COR-L47 (cell line): Measurements from ENCODE around the gene AHNAK2.
A peak's percentile ranks its signal among the peaks of the same experiment; 100 is the strongest.
"Not testable (repeated sequence)": the region's sequence is repeated elsewhere in the genome, so short reads cannot be mapped to it uniquely, and the experiment has no call there.

Experiments
- DNase-seq: peaks from one replicate; lab custom pipeline; 2025; lab: John Stamatoyannopoulos, UW

Gene AHNAK2

DNA sequence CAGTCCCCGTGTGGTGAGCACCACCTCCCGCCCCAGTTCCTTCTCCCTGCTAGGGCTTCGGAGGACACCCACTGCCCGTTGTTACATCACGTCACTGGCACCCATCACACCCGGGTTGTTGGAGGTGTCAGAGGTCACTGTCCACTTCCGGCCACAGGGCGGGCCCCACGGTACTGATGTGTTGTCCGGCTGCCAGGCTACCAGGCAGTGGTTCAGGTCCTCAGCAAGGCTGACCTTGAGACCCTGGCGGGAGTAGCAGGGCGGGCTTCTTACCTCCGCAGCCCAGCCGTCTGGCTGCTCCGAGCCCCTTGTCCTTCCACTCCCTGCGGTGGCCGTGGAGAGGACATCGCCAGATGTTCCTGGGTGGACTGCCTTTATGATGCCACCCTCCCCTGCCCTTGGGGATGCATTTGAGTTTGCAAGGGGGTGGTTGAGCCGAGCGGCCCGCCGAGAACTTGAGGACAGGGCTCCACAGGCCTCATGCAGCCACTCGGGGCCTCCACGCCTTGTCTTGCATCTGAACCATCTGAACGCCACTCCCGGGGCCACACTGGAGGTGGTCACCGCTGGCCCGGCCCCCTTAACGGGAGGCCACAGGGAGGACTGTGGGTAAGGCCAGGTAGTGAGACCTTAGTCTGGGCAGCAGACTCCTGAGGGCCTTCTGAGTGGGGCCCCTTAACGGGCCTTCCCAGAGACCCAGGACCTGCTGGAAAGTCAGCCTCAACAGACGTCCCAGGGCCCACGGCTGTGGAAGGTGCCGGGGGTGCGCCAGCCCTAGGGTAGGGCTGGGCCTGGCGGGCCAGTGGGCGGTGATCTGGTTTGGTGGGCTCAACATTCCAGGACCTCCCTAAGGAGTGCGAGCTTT is 80.6 kb downstream of the AHNAK2 start:
- no peak for DNase-seq

DNA sequence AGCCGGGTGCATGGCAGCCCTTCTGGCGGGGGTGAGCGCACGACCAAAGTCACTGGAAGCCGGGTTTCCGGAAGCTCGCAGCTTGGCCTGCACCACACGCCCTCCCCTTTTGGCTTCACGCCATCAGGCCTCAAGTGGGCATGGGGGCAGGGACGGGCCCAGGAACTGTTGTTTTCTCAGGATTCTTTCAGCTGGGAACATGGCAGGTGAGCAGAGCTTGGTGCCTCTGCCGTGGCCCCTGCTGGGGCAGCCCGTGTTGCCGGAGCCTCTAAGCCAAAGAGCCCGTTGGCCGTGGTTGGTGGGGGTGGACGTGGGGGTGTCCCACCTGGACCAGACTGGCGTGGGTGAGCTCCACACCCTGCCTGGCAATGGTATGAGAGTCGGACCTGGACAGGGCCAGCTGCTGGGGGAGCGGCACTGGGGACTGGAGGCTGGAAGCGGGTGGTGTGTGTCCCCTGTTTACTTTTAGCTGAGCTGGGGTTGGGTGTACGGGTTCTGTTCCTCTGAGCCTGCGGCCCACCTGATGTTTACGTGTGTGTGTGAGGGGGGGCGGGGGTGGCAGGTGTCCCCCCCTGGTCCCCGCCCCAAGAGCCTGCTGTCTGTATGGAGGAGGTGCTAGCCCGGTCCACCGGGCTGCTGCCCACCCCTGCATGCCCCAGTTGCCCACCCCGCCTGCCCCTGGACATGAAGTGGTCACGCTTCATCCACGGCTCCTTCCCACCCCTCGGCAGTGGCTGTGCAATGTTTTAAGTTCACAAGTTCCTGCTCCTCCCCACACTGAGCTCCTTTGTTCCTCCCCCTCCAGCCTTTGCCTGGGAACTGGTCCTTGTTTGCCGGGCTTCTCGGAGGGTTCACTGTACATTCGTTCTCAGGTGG is 82.2 kb downstream of the AHNAK2 start:
- DNase-seq = peak; percentile 96

DNA sequence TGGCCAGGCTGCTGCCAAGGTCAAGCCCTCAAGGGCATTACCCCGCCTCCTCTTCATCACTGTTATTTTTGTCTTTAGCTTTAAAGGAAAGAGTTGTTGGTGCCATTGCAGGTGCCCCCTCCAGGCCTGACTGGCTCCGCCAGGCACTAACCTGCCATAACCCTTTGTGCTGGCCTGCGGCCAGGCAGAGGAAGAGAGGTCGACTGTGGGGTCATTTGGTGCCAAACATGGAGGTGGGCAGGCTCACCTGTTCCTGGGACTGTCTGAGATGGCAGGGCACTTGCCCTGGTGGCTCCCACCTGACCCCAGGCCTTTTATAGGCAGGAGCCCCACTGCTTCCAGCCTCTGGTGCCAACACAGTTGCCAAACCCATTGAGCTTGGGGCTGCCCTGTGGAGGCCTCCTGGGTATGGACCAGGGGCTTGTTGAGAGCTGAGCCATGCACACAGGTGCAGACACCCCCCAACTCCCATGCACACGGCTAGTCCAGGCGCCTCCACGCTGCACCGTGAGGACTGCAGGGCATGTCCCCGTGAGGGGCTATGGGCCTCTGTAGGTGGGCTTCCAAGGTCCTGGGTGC is 82.9 kb downstream of the AHNAK2 start:
- DNase-seq = no peak

GRCh38 chr14:104894331-104895206 is 83.6 kb downstream of the AHNAK2 start:
- DNase-seq = no peak

GRCh38 chr14:104893435-104894207 is 84.6 kb downstream of the AHNAK2 start:
- DNase-seq = no peak

DNA sequence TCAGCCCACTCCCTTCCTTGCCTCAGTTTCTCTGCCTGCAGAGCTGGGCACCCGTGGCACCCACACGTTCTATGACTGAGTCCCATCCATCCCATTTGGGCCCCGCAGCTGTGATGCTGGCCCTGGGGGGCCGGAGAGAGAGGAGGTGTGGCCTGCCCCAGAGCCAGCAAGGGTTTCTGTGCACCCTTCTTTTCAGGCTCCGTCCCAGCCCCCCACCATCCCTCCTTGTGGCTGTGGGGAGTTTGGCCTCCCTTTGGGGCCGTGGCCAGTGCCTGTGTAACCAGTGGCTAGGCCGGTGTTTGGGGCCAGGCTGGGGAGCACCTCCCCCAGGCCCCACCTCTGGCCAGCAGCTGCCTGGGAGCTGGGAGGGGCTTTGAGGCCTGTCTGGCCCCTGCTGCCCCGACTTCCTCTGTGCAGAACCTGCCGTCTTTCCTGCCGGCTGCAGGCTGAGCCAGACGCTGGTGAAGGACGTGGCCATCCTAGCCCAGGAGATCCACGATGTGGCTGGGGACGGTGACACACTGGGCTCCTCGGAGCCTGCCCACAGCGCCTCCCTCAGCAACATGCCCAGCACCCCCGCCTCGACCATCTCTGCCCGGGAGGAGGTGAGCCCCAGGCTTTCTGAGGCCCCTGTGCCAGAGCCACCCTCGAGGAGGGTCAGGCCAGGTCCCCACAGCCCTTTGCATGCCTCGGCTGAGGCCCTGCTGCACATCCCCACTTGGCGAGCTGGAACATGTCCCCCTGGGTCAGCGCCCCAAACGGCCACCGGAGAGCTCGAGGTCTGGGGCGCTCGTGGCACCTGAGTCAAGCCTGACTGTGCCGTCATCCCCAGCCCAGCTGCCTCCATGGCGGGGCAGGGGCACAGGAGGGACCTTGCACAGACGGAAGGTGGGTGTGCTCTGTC is 85.4 kb downstream of the AHNAK2 start:
- DNase-seq = no peak

DNA sequence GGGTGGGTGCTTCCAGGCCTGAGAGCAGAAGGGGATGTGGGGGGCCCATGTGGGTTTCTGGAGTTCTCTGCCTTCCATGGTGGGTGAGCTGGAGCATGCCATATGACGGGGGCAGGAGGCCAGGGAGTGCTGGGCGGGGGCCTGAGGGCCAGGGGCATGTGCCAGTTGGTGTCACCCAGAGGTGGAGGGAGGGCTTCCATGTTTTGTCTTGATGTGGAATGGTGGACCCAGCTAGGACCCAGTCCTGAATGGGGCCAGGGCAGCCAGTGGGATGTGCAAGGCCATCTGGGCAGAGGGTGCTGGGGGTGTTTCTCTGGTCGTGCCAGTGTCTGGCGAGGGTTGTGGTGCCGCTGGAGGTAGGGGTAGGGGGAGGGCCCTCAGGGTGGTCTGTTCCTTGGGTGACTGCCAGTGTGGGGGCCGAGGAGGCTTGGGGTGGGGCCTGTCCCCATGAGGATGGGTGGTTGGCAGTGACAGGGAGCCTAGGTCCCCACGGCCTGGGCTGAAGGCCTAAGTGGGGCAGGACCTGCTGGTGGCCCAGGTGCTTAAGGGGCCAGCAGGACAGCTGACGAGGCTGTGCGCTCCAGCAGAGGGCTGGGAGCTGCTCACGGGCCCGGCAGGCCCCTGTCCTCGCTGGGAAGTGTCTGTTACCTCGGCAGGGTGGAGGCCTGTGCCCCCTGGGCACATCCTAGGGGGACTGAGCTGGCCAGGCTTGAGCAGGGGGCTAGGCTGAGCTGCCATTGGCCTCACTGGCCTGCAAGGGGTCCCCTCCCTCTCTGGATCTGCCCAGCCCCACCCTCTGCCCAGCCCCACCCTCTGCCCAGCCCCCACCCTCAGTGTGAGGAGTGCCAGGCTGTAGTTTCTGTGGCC is 86.3 kb downstream of the AHNAK2 start:
- DNase-seq = no peak

DNA sequence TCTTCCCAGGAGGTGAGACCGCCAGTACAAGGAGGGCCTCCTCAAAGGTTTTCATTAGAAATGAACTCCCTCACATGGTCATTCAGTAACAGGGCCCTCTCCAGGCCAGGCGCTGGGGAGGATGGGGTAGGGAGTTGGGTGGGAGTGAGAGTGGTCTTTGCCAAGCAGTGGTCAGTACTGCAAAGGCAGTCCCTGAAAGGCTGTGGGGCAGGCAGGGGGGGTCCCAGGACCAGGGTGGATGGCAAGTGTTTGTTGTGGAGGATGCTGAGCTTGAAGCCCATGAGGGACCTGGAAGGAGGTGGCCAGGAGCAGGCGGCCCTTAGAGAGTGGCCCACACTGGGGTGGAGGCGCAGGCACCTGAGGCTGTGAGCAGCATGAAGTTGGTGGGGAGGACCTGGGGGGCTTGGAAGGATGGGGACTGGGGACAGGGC is 87.0 kb downstream of the AHNAK2 start:
- DNase-seq = no peak

- not testable (repeated sequence) for DNase-seq
Measured at GRCh38 chr14:104890292-104890691, 87.9 kb downstream of the AHNAK2 start.

- no peak for DNase-seq
Measured at GRCh38 chr14:104889375-104889757, 88.8 kb downstream of the AHNAK2 start.

GRCh38 chr14:104888489-104889374 is 89.4 kb downstream of the AHNAK2 start:
- DNase-seq = no peak

DNA sequence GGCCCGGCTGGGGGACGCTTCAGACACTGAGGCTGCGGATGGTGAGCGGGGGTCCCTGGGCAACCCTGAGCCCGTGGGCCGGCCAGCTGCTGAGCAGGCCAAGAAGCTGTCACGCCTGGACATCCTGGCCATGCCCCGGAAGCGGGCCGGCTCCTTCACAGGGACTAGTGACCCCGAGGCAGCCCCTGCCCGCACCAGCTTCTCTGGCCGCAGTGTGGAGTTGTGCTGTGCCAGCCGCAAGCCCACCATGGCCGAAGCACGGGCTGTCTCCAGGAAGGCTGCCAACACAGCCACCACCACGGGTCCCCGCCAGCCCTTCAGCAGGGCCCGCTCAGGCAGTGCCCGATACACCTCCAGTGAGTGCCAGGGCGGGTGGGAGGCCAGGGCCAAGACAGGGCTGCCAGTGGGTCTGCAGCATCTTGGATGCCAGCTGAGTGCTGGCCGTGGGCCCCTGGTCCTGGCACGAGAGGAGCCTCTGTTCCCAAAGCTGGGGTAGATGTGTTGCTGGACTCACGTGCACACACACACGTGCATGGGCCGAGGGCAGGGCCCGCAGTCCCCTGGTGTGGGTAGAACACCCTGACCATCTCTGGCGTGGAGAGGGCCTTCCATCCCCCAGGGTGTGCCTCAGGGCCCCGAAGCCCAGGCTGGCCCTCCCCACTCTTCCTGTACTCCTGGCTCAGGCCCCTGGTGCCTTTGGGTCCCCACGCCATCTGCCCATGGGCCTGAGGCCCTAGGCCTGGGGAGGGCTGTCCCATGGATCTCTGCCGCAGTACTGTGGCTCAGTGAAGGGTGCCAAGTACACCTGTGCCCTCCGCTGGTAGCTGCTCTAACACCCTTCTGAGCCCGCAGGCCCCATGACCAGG is 90.3 kb downstream of the AHNAK2 start:
- DNase-seq = no peak
